CD4-positive, alpha-beta memory T cell (primary cell): ENCODE data around the gene ARID3A. TPM values are rescaled to one million over a fixed set of nuclear protein-coding genes. Genes with fewer than 3 reads are reported as not detected.
"Not testable (repeated sequence)": the region's sequence is repeated elsewhere in the genome, so short reads cannot be mapped to it uniquely, and the experiment has no call there.

ENCODE experiments used
- CTCF ChIA-PET: fragments of 350-600 bp; sonication (Branson Sonifier 250); formaldehyde crosslinking; loops from one replicate; lab custom pipeline; 2021; ENCODE audit warnings: inconsistent platforms; ENCODE audit not compliant: partially characterized antibody; lab: Charles Lee
- POLR2A ChIA-PET: fragments of 350-600 bp; sonication (Branson Sonifier 250); formaldehyde crosslinking; loops from one replicate; lab custom pipeline; 2021; ENCODE audit not compliant: partially characterized antibody; lab: Charles Lee
- DNase-seq, 5 donors: peaks; one replicate each; pipeline versions ENCODE4 v3.0.0 to v3.0.0-alpha.2; 2020 to 2022; ENCODE audit warnings: mixed read lengths in 1 of 5
- H3K27ac ChIP-seq: one replicate; pipeline ENCODE4 v1.7.0; 2013; ENCODE audit warnings: low read depth, low read length
- H3K27me3 ChIP-seq: 2 replicates; pipeline ENCODE4 v1.7.0; 2013; ENCODE audit warnings: mild to moderate bottlenecking, low read length, moderate library complexity; ENCODE audit not compliant: insufficient read depth
- H3K36me3 ChIP-seq: 2 replicates; pipeline ENCODE4 v1.7.0; 2013; ENCODE audit warnings: mild to moderate bottlenecking, low read length, moderate library complexity; ENCODE audit not compliant: insufficient read depth
- H3K4me1 ChIP-seq: 2 replicates; pipeline ENCODE4 v1.7.0; 2013; ENCODE audit warnings: mild to moderate bottlenecking, low read length, moderate library complexity; ENCODE audit not compliant: insufficient read depth
- H3K4me3 ChIP-seq, 2 donors: one replicate each; pipeline ENCODE4 v1.7.0; 2013; ENCODE audit warnings: low read length in 2 of 2, mild to moderate bottlenecking in 1 of 2
- H3K9me3 ChIP-seq, 2 donors: one replicate each; pipeline ENCODE4 v1.7.0; 2013; ENCODE audit warnings: low read length in 2 of 2, control low read depth in 1 of 2; ENCODE audit not compliant: control insufficient read depth in 1 of 2
- H3K27ac Mint-ChIP-seq, 7 donors: one replicate each; pipeline ENCODE4 v1.8.0; 2020 to 2021; ENCODE audit warnings: mixed read lengths in 7 of 7, mild to moderate bottlenecking in 6 of 7, inconsistent platforms in 3 of 7, moderate library complexity in 3 of 7
- H3K27me3 Mint-ChIP-seq, 2 donors: one replicate each; pipeline ENCODE4 v1.8.0; 2020 to 2021; ENCODE audit warnings: mixed read lengths in 2 of 2
- H3K36me3 Mint-ChIP-seq, 2 donors: one replicate each; pipeline ENCODE4 v1.8.0; 2020 to 2021; ENCODE audit warnings: mixed read lengths in 2 of 2, inconsistent platforms in 1 of 2, mild to moderate bottlenecking in 1 of 2
- H3K4me1 Mint-ChIP-seq, 4 donors: one replicate each; pipeline ENCODE4 v1.8.0; 2020 to 2021; ENCODE audit warnings: mixed read lengths in 4 of 4, mild to moderate bottlenecking in 1 of 4
- H3K4me3 Mint-ChIP-seq, 8 donors: one replicate each; pipeline ENCODE4 v1.8.0; 2020 to 2021; ENCODE audit warnings: mixed read lengths in 8 of 8, mild to moderate bottlenecking in 7 of 8, moderate library complexity in 6 of 8, inconsistent platforms in 3 of 8
- H3K9me3 Mint-ChIP-seq, 8 donors: one replicate each; pipeline ENCODE4 v1.8.0; 2020 to 2021; ENCODE audit warnings: mixed read lengths in 8 of 8, mild to moderate bottlenecking in 5 of 8, inconsistent platforms in 3 of 8, moderate library complexity in 1 of 8
- intact Hi-C: fragments of 100-400 bp; cut with micrococcal nuclease; formaldehyde crosslinking; loops from one replicate; pipeline ENCODE4 v1.15.1; 2023
- polyA plus RNA-seq, 2 donors: library from polyadenylated mRNA; unstranded; fragments of 300-500 nt; fragmentation: Illumina TruSeq; gene quantifications; one replicate each; pipeline ENCODE4 v1.2.3, GENCODE V29; 2021
- total RNA-seq, 2 experiments: library from RNA; stranded (reverse); gene quantifications; one replicate each; pipeline ENCODE4 v1.2.3, GENCODE V29; 2021

The ARID3A gene, protein sequence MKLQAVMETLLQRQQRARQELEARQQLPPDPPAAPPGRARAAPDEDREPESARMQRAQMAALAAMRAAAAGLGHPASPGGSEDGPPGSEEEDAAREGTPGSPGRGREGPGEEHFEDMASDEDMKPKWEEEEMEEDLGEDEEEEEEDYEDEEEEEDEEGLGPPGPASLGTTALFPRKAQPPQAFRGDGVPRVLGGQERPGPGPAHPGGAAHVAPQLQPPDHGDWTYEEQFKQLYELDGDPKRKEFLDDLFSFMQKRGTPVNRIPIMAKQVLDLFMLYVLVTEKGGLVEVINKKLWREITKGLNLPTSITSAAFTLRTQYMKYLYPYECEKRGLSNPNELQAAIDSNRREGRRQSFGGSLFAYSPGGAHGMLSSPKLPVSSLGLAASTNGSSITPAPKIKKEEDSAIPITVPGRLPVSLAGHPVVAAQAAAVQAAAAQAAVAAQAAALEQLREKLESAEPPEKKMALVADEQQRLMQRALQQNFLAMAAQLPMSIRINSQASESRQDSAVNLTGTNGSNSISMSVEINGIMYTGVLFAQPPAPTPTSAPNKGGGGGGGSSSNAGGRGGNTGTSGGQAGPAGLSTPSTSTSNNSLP
- total RNA-seq (1 to 10 TPM; 9.2 to 9.6 TPM), polyA plus RNA-seq (1 to 10 TPM in 1 of 2 donors, under 1 TPM in 1; 0.27 to 1.1 TPM)

DNA sequence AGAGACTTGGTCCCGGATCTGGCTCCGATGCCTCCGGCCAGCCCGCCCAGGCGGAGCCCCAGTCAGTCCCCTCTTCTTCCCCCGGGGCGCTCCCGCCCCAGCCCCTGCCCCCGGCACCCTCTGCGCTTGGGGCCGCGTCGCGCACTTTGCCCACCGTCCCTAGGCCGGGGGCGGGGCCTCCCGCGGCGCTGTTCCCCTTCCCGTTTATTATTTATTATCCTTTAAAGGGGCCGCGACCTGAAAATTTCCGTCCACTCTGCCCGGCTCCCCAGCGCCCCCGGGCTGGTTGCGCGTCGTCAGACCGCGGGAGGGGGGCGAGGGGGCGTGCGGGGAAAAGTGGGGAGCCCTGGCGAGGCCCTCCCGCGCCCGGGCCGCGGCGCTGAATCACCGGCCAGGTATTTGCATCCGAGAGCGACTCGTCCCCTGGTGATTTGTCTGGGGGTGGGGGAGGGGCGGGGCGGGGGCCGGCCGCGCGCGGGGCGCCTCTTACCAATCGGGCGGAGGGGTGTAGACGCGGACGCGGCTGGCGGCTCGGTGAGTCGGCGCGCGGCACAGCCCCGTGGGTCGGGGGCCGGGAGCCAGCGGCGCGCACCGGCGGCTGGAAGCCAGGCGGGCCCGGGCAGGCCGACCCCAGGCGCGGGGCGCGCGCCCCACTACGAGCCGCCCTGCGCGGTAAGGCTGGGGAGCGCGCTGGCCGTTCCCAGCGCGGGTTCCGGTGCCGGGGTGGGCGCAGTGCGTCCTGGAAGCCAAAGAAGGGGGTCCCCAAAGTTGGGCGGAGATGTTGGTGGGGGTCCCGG lies at the start of gene ARID3A:
TSS of gene ARID3A (plus strand) at position 510 of the 797 bp plus-strand sequence. CDS start 3,494 bp downstream, outside the sequence.
- ChIA-PET POLR2A (interaction anchor here (1.0 to 7.9 kb wide), 4 partner anchors 33 to 141 kb away, joined by 3 to 88 read pairs (median 6); partner anchors contain the start of genes ARHGAP45, MED16, RNU6-9 and WDR18), CTCF (interaction anchor here (6.1 to 8.2 kb wide), 2 partner anchors 56 to 61 kb away, joined by 118 to 119 read pairs; partner anchors contain the start of gene WDR18)
- H3K4me1 Mint-ChIP-seq = peaks cover 8 to 21% (median 13%) of the 10 kb centered on the region in 4 donors
- intact Hi-C loops = loop anchor here (1.0 to 10.0 kb wide), 5 partner anchors 15 to 316 kb away; partner anchors contain the start of genes ATP5F1D, POLR2E and WDR18
- Histone ChIP-seq H3K9me3 (no peaks in the 10 kb centered on the region), H3K4me3 (peak within 1 kb of the TSS; percentile 47 to 91), H3K27me3 (no peaks in the 10 kb centered on the region), H3K27ac (peak within 1 kb of the TSS; percentile 64), H3K4me1 (peaks cover 22% of the 10 kb centered on the region), H3K36me3 (no peaks in the 10 kb centered on the region)
- peaks cover 0 to under 1% of the 10 kb centered on the region in 2 donors for H3K36me3 Mint-ChIP-seq
- DNase-seq = peak; percentile 73 to 85 (median 78)
- H3K27me3 Mint-ChIP-seq = peaks cover 0 to under 1% of the 10 kb centered on the region in 2 donors
- H3K4me3 Mint-ChIP-seq = peak within 1 kb of the TSS; percentile 80 to 88 (median 84)
- H3K27ac Mint-ChIP-seq = peak within 1 kb of the TSS in 6 of 7 donors; percentile 37 to 88 (median 72)
- H3K9me3 Mint-ChIP-seq = peaks cover 0 to 5% (median 0%) of the 10 kb centered on the region in 8 donors

DNA sequence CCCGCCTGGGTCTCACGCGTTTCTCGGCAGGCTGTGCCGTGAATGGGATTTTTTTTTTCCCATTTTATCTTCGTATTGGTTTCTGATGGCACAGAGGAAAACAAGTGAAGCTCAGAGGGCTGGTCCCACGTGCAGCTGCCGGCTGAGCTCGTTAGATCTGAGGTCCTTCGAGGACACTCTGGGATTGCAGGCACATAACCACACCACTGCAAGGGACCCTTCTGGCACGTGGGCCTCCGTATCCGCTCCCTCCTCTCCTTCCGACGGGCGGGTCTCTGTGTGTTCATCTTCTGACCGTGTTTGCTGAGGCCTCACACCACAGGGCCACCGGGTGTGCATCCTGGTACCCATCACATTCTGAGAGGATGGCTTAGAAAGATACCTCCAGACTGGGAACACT lies 49.7 kb upstream of the ARID3A start:
- Histone ChIP-seq H3K4me3 (no peak overlapping the region), H3K27ac (no peak overlapping the region), H3K27me3 (no peaks in the 10 kb centered on the region), H3K4me1 (peaks cover 13% of the 10 kb centered on the region), H3K9me3 (no peaks in the 10 kb centered on the region), H3K36me3 (peaks cover 3% of the 10 kb centered on the region)
- Mint-ChIP-seq H3K9me3 (peaks cover 0 to 5% (median 0%) of the 10 kb centered on the region in 8 donors), H3K27me3 (no peaks in the 10 kb centered on the region), H3K36me3 (peaks cover 6 to 10% of the 10 kb centered on the region in 2 donors), H3K4me1 (peaks cover 4 to 16% (median 9%) of the 10 kb centered on the region in 4 donors), H3K4me3 (no peak overlapping the region), H3K27ac (peak overlapping the region in 4 of 7 donors; percentile 22 to 57 (median 32))
- DNase-seq = no peak
- ChIA-PET POLR2A (interaction anchor here (5.2 to 9.0 kb wide), 2 partner anchors 19 to 33 kb away, joined by 41 to 47 read pairs; partner anchors contain the start of genes MED16 and RNU6-9), CTCF (no interaction called here)
- intact Hi-C loops = no loop called here

DNA sequence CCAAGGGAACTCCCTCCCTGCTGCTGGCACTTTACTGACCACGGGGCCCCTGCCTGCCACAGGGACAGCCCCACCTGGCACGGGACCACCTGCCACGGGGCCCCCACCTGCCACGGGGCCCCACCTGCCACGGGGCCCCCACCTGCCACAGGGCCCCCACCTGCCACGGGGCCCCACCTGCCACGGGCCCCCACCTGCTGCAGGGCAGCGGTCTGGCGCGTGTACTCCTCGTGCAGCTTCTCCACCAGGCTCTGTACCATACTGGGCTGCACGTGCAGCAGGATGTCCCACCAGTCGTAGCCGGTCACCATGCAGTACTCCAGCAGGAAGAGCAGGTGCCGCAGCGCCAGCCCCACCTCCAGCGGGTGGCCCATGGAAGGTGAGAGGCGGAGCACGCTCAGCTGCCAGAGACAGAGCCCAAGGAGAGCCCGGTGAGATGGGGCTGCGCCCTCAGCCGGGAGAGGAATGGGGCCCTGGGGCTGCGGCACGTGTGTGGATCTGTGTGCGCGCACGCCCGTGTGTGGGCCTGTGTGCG lies 49.0 kb upstream of the ARID3A start:
- peaks cover 12% of the 10 kb centered on the region for H3K4me1 ChIP-seq
- H3K27me3 Mint-ChIP-seq = no peaks in the 10 kb centered on the region
- CTCF ChIA-PET = no interaction called here
- H3K4me3 ChIP-seq = no peak overlapping the region
- no peaks in the 10 kb centered on the region for H3K27me3 ChIP-seq
- H3K9me3 ChIP-seq = no peaks in the 10 kb centered on the region
- H3K36me3 Mint-ChIP-seq = peaks cover 6 to 9% of the 10 kb centered on the region in 2 donors
- intact Hi-C loops = no loop called here
- DNase-seq = no peak
- H3K36me3 ChIP-seq = peaks cover 11% of the 10 kb centered on the region
- no peak overlapping the region for H3K4me3 Mint-ChIP-seq
- H3K27ac Mint-ChIP-seq = no peak overlapping the region
- no peak overlapping the region for H3K27ac ChIP-seq
- POLR2A ChIA-PET = interaction anchor here (9.0 kb wide), 1 partner anchor 18 kb away, joined by 47 read pairs; the partner anchor contains the start of genes MED16 and RNU6-9
- peaks cover 4 to 16% (median 9%) of the 10 kb centered on the region in 4 donors for H3K4me1 Mint-ChIP-seq
- peaks cover 0 to 3% (median 0%) of the 10 kb centered on the region in 8 donors for H3K9me3 Mint-ChIP-seq

DNA sequence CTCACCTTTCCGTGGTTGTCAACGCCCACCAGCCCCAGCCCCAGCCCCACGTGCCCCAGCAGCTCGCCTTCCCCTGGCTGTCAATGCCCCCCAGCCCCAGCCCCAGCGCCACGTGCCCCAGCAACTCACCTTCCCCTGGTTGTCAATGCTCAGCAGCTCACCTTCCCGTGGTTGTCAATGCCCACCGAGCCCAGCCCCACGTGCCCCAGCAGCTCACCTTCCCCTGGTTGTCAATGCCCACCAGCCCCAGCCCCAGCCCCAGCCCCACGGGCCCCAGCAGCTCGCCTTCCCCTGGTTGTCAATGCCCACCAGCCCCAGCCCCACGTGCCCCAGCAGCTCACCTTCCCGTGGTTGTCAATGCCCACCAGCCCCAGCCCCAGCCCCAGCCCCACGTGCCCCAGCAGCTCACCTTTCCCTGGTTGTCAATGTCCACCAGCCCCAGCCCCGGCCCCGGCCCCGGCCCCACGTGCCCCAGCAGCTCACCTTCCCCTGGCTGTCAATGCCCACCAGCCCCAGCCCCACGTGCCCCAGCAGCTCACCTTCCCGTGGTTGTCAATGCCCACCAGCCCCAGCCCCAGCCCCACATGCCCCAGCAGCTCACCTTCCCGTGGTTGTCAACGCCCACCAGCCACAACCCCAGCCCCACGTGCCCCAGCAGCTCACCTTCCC lies 47.7 kb upstream of the ARID3A start:
- H3K4me3 Mint-ChIP-seq, H3K27ac ChIP-seq, H3K27me3 ChIP-seq, H3K27ac Mint-ChIP-seq, H3K4me1 ChIP-seq, DNase-seq, intact Hi-C loops, H3K9me3 Mint-ChIP-seq, H3K27me3 Mint-ChIP-seq, H3K9me3 ChIP-seq, H3K4me3 ChIP-seq, H3K4me1 Mint-ChIP-seq, H3K36me3 Mint-ChIP-seq: not testable (repeated sequence)
- POLR2A ChIA-PET = interaction anchor here (9.0 kb wide), 1 partner anchor 17 kb away, joined by 47 read pairs; the partner anchor contains the start of genes MED16 and RNU6-9
- H3K36me3 ChIP-seq = peaks cover 15% of the 10 kb centered on the region
- CTCF ChIA-PET = interaction anchor here (1.0 to 2.3 kb wide), 4 partner anchors 14 to 42 kb away, joined by 3 to 11 read pairs (median 6); partner anchors contain the start of genes MED16 and RNU6-9

DNA sequence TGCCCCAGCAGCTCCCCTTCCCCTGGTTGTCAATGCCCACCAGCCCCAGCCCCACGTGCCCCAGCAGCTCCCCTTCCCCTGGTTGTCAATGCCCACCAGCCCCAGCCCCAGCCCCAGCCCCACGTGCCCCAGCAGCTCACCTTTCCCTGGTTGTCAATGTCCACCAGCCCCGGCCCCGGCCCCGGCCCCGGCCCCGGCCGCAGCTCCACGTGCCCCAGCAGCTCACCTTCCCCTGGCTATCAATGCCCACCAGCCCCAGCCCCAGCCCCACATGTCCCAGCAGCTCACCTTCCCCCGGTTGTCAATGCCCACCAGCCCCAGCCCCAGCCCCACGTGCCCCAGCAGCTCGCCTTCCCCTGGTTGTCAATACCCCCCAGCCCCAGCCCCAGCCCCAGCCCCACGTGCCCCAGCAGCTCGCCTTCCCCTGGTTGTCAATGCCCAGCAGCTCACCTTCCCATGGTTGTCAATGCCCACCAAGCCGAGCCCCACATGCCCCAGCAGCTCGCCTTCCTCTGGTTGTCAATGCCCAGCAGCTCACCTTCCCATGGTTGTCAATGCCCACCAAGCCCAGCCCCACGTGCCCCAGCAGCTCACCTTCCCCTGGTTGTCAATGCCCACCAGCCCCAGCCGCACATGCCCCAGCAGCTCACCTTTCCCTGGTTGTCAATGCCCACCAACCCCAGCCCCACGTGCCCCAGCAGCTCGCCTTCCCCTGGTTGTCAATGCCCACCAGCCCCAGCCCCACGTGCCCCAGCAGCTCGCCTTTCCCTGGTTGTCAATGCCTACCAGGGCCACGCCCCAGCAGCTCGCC lies 46.9 kb upstream of the ARID3A start:
- H3K27me3 Mint-ChIP-seq = not testable (repeated sequence)

More for the DNA sequence above, 46.9 kb upstream of the ARID3A start:
- H3K27ac ChIP-seq, H3K4me1 ChIP-seq, H3K4me3 ChIP-seq, DNase-seq, H3K4me3 Mint-ChIP-seq, H3K9me3 ChIP-seq, H3K9me3 Mint-ChIP-seq, H3K27me3 ChIP-seq, H3K4me1 Mint-ChIP-seq, intact Hi-C loops: not testable (repeated sequence)
- ChIA-PET POLR2A (interaction anchor here (0.6 to 9.0 kb wide), 2 partner anchors 16 to 142 kb away, joined by 3 to 47 read pairs; partner anchors contain the start of genes MED16, RNU6-9 and TMEM259), CTCF (interaction anchor here (1.0 to 2.3 kb wide), 4 partner anchors 14 to 41 kb away, joined by 3 to 11 read pairs (median 6); partner anchors contain the start of genes MED16 and RNU6-9)
- Mint-ChIP-seq H3K36me3 (peaks cover 6 to 11% of the 10 kb centered on the region in 2 donors), H3K27ac (peak overlapping the region in 3 of 7 donors; percentile 38 to 68 (median 43))
- peaks cover 21% of the 10 kb centered on the region for H3K36me3 ChIP-seq
